ENCODE measurements around the gene RAI1.
A peak's percentile ranks its signal among the peaks of the same experiment; 100 is the strongest.

RAI1 gene

DNA sequence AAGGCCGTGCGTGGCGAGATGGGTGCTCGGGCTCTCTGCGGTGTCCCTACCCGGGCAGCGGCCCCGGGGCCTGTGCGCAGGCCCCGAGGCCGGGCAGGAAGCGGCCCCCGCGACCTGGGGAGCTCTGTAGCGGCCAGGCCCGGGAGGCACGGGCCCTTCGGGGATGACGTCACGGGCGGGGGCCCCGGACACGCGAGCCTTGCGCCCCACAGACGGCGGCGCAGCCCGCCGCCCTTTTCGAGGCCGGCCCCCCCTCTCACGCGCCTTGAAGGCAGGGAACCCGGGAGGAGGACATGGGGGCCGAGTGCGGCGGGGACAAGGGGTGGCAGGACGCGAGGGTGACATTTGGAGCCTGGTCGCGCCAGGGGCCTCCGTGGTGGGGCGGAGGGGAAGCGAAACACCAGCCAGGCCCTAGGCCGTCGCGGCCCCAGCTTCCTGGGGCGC, 1.1 kb downstream of the RAI1 start:
- TF ChIP-seq, protein P1, sequence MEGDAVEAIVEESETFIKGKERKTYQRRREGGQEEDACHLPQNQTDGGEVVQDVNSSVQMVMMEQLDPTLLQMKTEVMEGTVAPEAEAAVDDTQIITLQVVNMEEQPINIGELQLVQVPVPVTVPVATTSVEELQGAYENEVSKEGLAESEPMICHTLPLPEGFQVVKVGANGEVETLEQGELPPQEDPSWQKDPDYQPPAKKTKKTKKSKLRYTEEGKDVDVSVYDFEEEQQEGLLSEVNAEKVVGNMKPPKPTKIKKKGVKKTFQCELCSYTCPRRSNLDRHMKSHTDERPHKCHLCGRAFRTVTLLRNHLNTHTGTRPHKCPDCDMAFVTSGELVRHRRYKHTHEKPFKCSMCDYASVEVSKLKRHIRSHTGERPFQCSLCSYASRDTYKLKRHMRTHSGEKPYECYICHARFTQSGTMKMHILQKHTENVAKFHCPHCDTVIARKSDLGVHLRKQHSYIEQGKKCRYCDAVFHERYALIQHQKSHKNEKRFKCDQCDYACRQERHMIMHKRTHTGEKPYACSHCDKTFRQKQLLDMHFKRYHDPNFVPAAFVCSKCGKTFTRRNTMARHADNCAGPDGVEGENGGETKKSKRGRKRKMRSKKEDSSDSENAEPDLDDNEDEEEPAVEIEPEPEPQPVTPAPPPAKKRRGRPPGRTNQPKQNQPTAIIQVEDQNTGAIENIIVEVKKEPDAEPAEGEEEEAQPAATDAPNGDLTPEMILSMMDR (IDR thresholded peaks at IDR 0.05; ENCODE audit: unreplicated experiment in 3 of 3), result no peak
- Mint-ChIP-seq H3K4me1 (peaks cover 45% of the 10 kb centered on the region), H3K4me3 (peak overlapping the region; percentile 89 to 98 (median 94)), H3K9me3 (no peaks in the 10 kb centered on the region), H3K27ac (peak overlapping the region in 2 of 3 experiments; percentile 72 to 93), H3K36me3 (ENCODE audit: low read depth) (no peaks in the 10 kb centered on the region), H3K27me3 (ENCODE audit: low read depth) (peaks cover 15% of the 10 kb centered on the region)

DNA sequence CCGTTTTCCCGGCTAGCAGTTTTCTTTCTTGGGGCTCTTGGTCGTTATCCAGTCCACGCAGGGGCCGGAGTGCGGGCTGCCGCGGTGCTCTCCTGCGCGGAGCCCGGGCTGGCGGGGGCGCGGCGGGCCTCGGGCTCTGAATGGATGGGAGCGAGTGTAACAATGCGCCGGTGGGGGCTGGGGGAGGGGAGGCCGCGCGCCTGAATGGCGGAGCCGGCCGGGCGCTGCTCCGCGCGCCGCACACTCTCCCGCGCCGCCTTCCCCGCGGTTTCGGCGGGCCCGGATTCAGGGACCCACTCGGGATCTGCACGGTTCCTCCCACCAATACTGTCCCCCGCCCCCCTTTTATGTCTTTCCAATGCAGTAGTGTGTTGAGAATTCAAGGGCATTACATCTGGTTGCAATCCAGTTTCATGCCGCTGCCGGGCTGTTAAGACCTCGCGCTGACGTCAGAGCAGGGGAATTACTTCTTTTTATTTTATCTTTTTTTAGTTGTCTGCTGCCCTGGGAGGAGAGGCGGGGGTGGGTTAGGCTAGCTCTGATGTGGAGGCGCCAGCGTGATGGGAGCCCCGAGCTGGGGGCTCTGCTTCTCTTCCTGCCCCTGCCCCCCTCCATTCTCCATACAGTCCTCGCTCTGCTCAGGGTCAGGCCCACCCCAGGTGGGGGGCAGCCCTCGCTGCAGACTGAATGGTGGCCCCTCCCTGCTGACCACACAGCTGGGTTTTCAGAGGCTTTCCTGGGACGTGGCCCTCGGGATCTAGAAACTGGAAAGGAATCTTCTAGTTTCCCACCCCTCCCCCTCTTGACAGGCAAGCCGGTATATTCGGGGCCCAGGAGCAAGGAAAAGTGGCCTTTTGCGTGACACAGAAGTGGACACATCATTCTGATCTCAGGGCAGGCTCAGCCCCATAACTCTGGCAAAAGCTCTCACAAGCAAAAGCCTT, 1.8 kb downstream of the RAI1 start:
- Mint-ChIP-seq H3K4me1 (peaks cover 48% of the 10 kb centered on the region), H3K27me3 (ENCODE audit: low read depth) (peaks cover 15% of the 10 kb centered on the region), H3K36me3 (ENCODE audit: low read depth) (no peaks in the 10 kb centered on the region), H3K27ac (peak overlapping the region; percentile 83 to 98 (median 94)), H3K4me3 (peak overlapping the region; percentile 86 to 98 (median 94)), H3K9me3 (no peaks in the 10 kb centered on the region)
- TF ChIP-seq, protein P1 (IDR thresholded peaks at IDR 0.05; ENCODE audit: unreplicated experiment in 3 of 3), result no peak

DNA sequence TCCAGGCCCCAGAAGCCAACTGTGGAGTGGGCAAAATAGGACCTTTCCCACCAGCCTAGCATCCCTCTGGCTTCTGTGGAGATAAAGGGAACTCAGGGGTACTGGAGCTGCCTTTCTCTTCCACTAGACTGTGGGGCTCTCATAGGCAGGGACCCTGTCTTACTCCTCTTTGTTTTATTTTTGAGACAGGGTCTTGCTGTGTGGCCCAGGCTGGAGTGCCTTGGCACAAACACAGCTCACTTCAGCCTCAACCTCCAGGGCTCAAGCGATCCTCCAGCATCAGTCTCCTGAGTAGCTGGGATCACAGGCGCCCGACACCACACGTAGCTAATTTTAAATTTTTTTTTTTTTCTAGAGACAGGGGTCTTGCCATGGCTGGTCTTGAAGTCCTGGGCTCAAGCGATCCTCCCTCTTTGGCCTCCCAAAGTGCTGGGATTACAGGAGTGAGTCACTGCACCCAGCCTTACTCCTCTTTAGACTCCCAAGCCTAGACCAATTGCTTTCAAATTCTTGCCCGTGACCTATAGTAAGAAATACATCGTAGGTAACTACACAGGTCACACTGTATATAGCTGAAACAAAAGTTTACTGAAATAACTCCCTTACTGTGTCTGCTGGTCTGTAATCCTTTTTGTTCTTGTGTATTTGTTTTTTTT, 2.6 kb downstream of the RAI1 start:
- TF ChIP-seq, protein P1 (IDR thresholded peaks at IDR 0.05; ENCODE audit: unreplicated experiment in 3 of 3), result no peak
- Mint-ChIP-seq H3K4me3 (peak overlapping the region; percentile 86 to 98 (median 94)), H3K27ac (peak overlapping the region; percentile 83 to 98 (median 94)), H3K9me3 (no peaks in the 10 kb centered on the region), H3K27me3 (ENCODE audit: low read depth) (peaks cover 9% of the 10 kb centered on the region), H3K4me1 (peaks cover 48% of the 10 kb centered on the region), H3K36me3 (ENCODE audit: low read depth) (no peaks in the 10 kb centered on the region)

DNA sequence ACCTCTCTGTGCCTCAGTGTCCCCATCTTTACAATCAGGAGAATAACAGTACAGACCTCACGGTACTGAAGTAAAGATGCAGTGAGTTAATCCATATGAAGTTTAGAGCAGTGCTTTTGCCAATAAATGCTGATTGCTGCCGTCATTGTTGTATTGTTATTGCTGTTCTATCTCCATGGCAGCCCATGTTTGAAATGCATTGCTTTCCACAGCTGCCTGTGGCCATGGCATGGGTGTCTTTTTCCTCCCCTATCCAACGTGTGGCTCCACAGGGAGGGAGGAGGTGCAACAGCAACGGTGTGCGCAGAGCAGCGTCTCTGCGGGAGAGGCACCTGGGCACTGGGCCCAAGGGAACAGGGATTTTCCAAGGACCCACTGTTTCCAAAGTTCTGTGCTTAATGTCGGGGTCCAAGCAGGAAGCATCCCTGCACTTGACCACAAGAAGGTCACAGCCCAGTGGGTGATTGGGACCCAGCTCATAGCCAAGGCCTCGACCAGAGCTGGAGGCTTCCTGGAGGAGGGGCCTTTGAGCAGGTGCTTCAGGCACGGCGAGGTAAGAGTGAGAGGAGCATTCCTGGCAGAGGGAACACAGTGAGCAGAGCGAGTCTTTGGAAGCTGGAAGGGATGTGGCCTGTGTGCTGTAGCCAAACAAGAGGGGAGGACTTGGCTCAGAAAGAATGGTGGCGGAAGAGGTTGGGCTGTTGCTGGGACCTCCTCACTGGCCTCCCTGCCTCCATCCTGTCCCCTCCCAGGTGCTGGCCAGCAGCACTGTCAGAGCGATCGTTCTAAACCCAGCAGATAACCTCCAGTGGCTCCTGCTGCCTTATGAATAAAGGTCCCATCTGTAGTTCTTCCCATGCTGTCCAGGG, 3.9 kb downstream of the RAI1 start:
- Mint-ChIP-seq H3K4me1 (peaks cover 53% of the 10 kb centered on the region), H3K4me3 (peak overlapping the region; percentile 46 to 94 (median 71))

DNA sequence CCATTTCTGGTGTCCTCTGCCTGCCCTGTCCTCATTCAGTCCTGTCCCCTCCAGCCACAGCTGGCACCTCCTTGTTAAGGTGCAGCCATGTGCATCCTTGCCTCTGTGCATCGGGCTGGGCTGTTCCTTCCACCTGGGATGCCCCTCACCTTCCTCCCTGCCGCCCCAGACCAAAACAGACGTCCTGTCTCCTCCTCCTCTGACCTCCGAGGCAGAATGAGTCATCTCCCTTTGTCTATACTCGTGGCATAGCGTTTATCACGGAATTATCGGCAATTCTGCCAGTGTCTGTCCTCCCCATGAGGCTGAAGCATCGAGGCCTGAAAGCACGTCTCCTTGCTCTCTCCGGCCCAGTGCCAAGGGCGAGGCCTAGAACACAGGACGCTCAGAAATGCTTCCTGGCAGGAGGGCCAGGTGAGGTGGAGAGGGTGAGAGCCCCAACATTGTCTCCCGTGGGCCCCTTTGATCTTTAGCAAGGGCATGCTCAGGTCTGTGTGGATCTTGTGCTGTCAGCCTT, 4.6 kb downstream of the RAI1 start:
- Mint-ChIP-seq H3K9me3 (no peaks in the 10 kb centered on the region), H3K4me3 (peak overlapping the region; percentile 46 to 94 (median 71)), H3K27me3 (ENCODE audit: low read depth) (peaks cover 4% of the 10 kb centered on the region), H3K4me1 (peaks cover 54% of the 10 kb centered on the region), H3K27ac (peak overlapping the region; percentile 83 to 94 (median 92)), H3K36me3 (ENCODE audit: low read depth) (no peaks in the 10 kb centered on the region)
- TF ChIP-seq, protein P1 (IDR thresholded peaks at IDR 0.05; ENCODE audit: unreplicated experiment in 3 of 3), result no peak

More for the DNA sequence above, 3.9 kb downstream of the RAI1 start:
- TF ChIP-seq, protein P1 (IDR thresholded peaks at IDR 0.05; ENCODE audit: unreplicated experiment in 3 of 3), result no peak
- Mint-ChIP-seq H3K36me3 (ENCODE audit: low read depth) (no peaks in the 10 kb centered on the region), H3K27me3 (ENCODE audit: low read depth) (peaks cover 8% of the 10 kb centered on the region), H3K27ac (peak overlapping the region; percentile 83 to 94 (median 92)), H3K9me3 (no peaks in the 10 kb centered on the region)

Data from nephron (organoid).